ENCODE results near the gene EME2. TPM values are rescaled to one million over a fixed set of nuclear protein-coding genes. Genes with fewer than 3 reads are reported as not detected.

Gene EME2
- polyA plus RNA-seq, 3 donors from 2014 or later, result 0.79 to 2.2 (median 1.0) TPM

- Mint-ChIP-seq H3K27me3 (ENCODE audit: low read depth in 3 of 3) (peaks cover 0 to 5% (median 2%) of the 10 kb centered on the region in 3 donors), H3K36me3 (peaks cover 0 to 4% (median 0%) of the 10 kb centered on the region in 3 donors), H3K4me3 (no peak overlapping the region), H3K4me1 (peaks cover 6 to 8% of the 10 kb centered on the region in 2 donors), H3K9me3 (no peaks in the 10 kb centered on the region), H3K27ac (no peak overlapping the region)
- DNase-seq, result no peak
These were observed 6.4 kb upstream of the EME2 start for GRCh38 chr16:1766231-1766630.

DNA sequence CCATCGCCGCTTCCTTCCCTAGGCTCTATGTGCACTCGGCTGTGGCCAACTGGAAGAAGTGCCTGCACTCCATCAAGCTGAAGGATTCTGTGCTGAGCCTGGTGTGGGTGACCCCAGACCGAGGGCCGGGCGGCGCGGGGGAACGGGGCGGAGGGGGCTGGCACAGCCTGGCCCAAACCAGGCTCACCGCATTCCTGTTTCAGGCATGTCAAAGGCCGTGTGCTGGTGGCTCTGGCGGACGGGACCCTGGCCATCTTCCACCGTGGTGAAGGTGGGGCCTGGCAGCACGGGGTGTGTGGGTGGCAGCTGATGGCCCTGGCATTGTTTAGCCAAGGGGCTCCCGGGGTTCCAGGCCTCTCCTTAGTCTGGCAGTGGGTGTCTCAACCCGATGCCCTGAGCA is 5.9 kb upstream of the EME2 start:
- H3K4me1 Mint-ChIP-seq, result peaks cover 7 to 9% of the 10 kb centered on the region in 2 donors

GRCh38 chr16:1767116-1767994 is 5.3 kb upstream of the EME2 start:
- Mint-ChIP-seq H3K27me3 (ENCODE audit: low read depth in 3 of 3) (peaks cover 3 to 9% (median 5%) of the 10 kb centered on the region in 3 donors), H3K4me1 (peaks cover 14 to 16% of the 10 kb centered on the region in 2 donors), H3K36me3 (no peaks in the 10 kb centered on the region), H3K4me3 (no peak overlapping the region), H3K9me3 (no peaks in the 10 kb centered on the region), H3K27ac (no peak overlapping the region)
- DNase-seq, result no peak

More for the DNA sequence above, 5.9 kb upstream of the EME2 start:
- Mint-ChIP-seq H3K9me3 (no peaks in the 10 kb centered on the region), H3K27ac (no peak overlapping the region), H3K4me3 (no peak overlapping the region), H3K27me3 (ENCODE audit: low read depth in 3 of 3) (peaks cover under 1 to 5% (median 3%) of the 10 kb centered on the region in 3 donors), H3K36me3 (no peaks in the 10 kb centered on the region)
- no peak for DNase-seq

GRCh38 chr16:1768061-1768766 is 4.4 kb upstream of the EME2 start:
- Mint-ChIP-seq H3K4me1 (peaks cover 14 to 17% of the 10 kb centered on the region in 2 donors), H3K27ac (no peak overlapping the region), H3K27me3 (ENCODE audit: low read depth in 3 of 3) (peaks cover 4 to 10% (median 6%) of the 10 kb centered on the region in 3 donors), H3K36me3 (no peaks in the 10 kb centered on the region), H3K4me3 (no peak overlapping the region), H3K9me3 (no peaks in the 10 kb centered on the region)
- no peak for DNase-seq

DNA sequence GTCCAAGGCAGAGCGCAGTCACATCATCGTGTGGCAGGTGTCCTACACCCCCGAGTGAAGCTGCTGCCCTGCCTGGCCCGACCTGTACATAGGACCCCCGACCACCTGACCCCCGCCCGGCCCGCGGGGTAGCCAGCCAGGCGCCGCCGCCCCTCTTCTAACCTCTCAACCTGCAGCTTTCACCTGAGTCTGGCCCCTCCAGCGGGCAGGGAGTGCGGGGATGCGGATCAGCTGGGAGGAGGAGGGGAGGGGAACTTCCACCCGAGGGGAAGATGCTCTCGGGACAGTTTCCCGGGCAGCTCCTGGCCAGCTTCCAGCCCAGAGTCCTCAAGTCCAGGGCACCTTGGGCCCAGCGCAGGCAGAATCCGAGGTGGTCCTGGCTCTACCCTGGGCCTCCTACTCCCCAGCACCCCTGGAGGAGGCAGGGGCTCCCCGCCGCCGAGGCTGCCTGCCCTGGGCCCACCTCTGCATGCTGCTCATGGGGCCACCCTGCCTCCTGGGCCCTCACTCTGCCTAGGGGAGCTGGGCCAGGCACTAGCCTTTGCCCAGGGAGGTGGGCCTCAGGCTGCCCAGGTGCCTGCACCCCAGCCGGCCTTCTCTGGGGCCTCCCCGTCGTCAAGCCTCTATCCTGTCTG is 3.7 kb upstream of the EME2 start:
- Mint-ChIP-seq H3K4me3 (no peak overlapping the region), H3K36me3 (no peaks in the 10 kb centered on the region), H3K4me1 (peaks cover 14 to 20% of the 10 kb centered on the region in 2 donors), H3K27ac (no peak overlapping the region), H3K9me3 (no peaks in the 10 kb centered on the region), H3K27me3 (ENCODE audit: low read depth in 3 of 3) (peaks cover 4 to 10% (median 7%) of the 10 kb centered on the region in 3 donors)
- DNase-seq, result no peak

DNA sequence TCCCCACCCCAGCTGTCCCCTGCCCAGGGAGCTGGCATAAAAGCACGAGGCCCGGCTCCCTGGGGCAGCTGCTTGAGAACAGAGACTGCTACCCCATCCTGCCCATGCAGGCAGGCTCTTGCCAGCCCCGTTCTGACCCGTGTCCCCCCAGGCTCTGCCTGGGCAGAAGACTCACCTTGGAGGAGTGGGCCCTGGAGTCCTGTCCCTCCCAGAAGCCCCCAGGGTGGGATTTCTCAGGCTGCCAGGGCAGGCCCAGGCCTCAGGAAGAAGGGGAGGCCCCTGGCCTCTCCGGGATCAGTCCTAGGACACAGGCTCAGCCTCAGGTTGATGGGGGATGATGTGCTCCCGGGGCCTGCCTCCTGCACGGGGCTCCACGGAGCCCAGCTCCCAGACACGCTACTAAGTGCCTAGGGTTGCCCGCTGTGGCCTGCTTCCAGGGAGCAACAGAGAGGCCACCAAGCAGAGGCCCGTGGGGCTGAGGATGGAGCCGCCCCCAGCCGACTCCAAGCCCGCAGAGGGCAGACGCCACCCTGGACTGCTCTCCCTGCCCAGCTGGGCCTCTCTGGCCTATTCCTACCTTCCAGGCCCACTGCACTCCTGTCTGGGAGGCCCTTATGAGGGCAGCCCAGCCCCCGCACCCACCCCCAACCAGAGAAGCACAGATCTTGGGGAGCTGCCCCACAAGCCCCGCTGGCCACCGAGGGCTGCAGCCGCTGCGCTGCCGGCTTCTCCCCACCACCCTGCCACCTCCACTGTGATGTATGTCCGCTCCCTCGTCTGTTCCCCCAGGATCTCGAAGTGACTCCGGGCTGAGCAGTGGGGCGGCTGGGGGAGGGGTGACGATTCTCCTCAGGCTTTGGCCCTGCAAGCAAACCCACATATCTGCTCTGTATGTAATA is 3.0 kb upstream of the EME2 start:
- peaks cover 4 to 10% (median 7%) of the 10 kb centered on the region in 3 donors for H3K27me3 Mint-ChIP-seq (ENCODE audit: low read depth in 3 of 3)
- H3K36me3 Mint-ChIP-seq, result no peaks in the 10 kb centered on the region
- H3K4me3 Mint-ChIP-seq, result peak overlapping the region; percentile 51 to 93 (median 61)
- H3K4me1 Mint-ChIP-seq, result peaks cover 14 to 21% of the 10 kb centered on the region in 2 donors
- H3K27ac Mint-ChIP-seq, result peak overlapping the region in 2 of 6 donors; percentile 35 to 44
- no peak for DNase-seq
- no peaks in the 10 kb centered on the region for H3K9me3 Mint-ChIP-seq

DNA sequence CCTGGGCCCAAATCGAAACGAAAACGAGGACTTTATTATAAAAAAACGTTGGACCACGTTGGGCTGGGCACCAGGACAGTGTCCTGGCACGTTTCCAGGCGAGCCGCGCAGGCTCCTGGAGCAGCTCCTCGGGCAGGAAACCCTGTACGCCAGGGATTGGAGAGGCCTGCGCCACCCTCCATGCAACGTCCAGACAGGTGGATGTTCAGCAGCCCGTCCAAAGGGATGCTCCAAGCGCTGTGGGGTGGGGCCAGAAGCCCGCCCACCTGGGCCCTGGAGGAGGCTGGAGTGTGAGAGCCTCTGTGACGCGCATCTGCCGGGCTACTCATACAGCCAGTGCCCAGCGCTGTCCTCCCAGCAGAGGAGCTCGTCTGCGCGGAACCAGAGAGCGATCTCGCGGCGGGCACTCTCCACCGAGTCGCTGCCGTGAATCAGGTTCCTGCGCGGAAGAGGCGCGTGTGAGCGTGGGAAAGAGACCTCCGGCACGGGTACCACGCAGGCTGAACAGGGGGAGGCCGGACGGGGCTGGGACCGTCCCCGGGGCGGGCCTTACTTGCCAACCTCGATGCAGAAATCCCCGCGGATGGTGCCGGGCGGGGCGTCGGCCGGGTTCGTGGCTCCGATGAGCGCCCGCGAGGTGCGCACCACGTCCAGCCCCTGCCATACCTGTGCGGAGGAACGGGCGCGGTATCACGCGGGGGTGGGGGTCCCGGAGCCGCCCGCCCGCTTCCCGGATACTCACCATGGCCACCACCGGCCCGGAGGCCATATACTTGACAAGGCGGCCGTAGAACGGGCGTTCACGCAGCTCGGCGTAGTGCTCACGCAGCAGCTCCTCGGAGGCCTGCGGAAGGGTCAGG is 2.1 kb upstream of the EME2 start:
- peaks cover 14 to 21% of the 10 kb centered on the region in 2 donors for H3K4me1 Mint-ChIP-seq
- peaks cover 4 to 10% (median 7%) of the 10 kb centered on the region in 3 donors for H3K27me3 Mint-ChIP-seq (ENCODE audit: low read depth in 3 of 3)
- H3K4me3 Mint-ChIP-seq, result peak overlapping the region; percentile 61 to 96 (median 93)
- no peaks in the 10 kb centered on the region for H3K36me3 Mint-ChIP-seq
- peak; percentile 33 to 49 (median 44) for DNase-seq
- H3K9me3 Mint-ChIP-seq, result no peaks in the 10 kb centered on the region
- H3K27ac Mint-ChIP-seq, result peak overlapping the region in 5 of 6 donors; percentile 44 to 75 (median 58)

GRCh38 chr16:1771188-1771863 is 1.3 kb upstream of the EME2 start, which contains the start of gene NME3:
Gene NME3, minus strand, starts transcription at chr16:1771543. Its CDS starts 9 bp downstream, at chr16:1771534.
- Mint-ChIP-seq H3K36me3 (no peaks in the 10 kb centered on the region), H3K27me3 (ENCODE audit: low read depth in 3 of 3) (peaks cover 4 to 10% (median 7%) of the 10 kb centered on the region in 3 donors), H3K4me3 (peak within 1 kb of the TSS; percentile 93 to 96 (median 95)), H3K27ac (peak within 1 kb of the TSS; percentile 85 to 94 (median 92)), H3K9me3 (no peaks in the 10 kb centered on the region), H3K4me1 (peaks cover 14 to 21% of the 10 kb centered on the region in 2 donors)
- peak; percentile 74 to 76 (median 75) for DNase-seq

GRCh38 chr16:1771864-1772361 is 697 bp upstream of the EME2 start:
- H3K36me3 Mint-ChIP-seq, result no peaks in the 10 kb centered on the region
- peaks cover 4 to 10% (median 7%) of the 10 kb centered on the region in 3 donors for H3K27me3 Mint-ChIP-seq (ENCODE audit: low read depth in 3 of 3)
- H3K4me3 Mint-ChIP-seq, result peak overlapping the region; percentile 93 to 96 (median 95)

DNA sequence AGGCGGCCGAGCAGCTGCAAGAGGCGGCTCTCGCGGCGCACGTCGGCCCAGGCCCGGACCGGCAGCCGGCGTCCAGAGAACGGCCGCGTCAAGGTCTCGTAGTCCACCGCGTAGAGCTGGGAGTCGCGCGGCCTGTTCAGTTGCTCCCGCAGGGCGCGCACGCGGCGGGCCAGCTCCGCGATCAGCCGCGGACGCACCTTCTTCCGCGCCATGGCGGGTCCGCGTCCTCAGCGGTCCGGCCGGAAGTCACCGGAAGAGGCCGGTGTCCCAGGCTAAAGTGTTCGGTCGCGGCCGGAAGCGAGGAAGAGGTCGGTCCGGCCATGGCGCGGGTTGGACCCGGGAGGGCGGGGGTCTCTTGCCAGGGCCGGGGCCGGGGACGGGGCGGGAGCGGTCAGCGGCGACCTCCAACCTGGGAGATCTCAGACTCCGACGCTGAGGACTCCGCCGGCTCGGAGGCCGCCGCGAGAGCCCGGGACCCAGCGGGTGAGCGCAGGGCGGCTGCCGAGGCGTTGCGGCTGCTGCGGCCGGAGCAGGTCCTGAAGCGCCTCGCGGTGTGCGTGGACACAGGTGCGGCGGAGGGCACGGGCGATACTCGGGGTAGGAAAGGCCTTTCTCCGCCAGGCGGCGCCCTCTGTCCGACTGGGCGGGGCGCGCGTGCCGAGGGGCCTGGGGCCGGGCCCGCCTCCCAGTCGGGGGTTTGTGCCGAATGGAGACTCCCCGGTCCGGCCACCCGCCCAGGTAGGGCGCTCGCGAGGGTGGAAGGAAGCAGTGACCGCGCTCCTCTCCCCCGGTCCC is 495 bp downstream of the EME2 start, which contains the start of gene MRPS34:
Gene MRPS34, minus strand, starts transcription at position 227 of the 795 bp plus-strand sequence. Its CDS starts 15 bp downstream, at position 212.
- Mint-ChIP-seq H3K27ac (peak within 1 kb of the TSS; percentile 85 to 94 (median 92)), H3K36me3 (no peaks in the 10 kb centered on the region), H3K4me3 (peak within 1 kb of the TSS; percentile 93 to 96 (median 95)), H3K9me3 (no peaks in the 10 kb centered on the region), H3K27me3 (ENCODE audit: low read depth in 3 of 3) (peaks cover 4 to 10% (median 9%) of the 10 kb centered on the region in 3 donors), H3K4me1 (peaks cover 14 to 21% of the 10 kb centered on the region in 2 donors)
- DNase-seq, result peak; percentile 78 to 82 (median 81)

More at GRCh38 chr16:1771864-1772361, 697 bp upstream of the EME2 start:
- no peak for DNase-seq
- Mint-ChIP-seq H3K9me3 (no peaks in the 10 kb centered on the region), H3K4me1 (peaks cover 14 to 21% of the 10 kb centered on the region in 2 donors), H3K27ac (peak overlapping the region; percentile 85 to 94 (median 92))
